Thoracic aorta (tissue), 2 donors: ENCODE measurements around the gene POC5. TPM values are rescaled to one million over a fixed set of nuclear protein-coding genes. Genes with fewer than 3 reads are reported as not detected.

Experiments used
- ATAC-seq: fragments of 150-250 bp; one replicate; pipeline ENCODE4 v1.8.0; 2017; ENCODE audit warnings: low read depth; ENCODE audit not compliant: insufficient number of reproducible peaks, low FRiP score
- DNase-seq: peaks from one replicate; pipeline ENCODE4 v3.0.0-alpha.2; 2020; ENCODE audit warnings: low spot score
- H3K27ac ChIP-seq, 2 donors: fragments of 200-600 bp; sonication (generic); 1 replicate in 1 of 2; 2 replicates in 1 of 2; pipeline ENCODE4 v1.5.1; 2016; ENCODE audit warnings: mild to moderate bottlenecking in 2 of 2, moderate library complexity in 2 of 2
- H3K27me3 ChIP-seq: fragments of 200-600 bp; sonication (generic); replicated peaks from 2 replicates; pipeline ENCODE4 v1.6.0; 2016; ENCODE audit warnings: mild to moderate bottlenecking; ENCODE audit not compliant: insufficient read depth
- H3K36me3 ChIP-seq: fragments of 200-600 bp; sonication (generic); one replicate; pipeline ENCODE4 v1.5.1; 2016
- H3K4me1 ChIP-seq, 2 donors: fragments of 200-600 bp; sonication (generic); 1 replicate in 1 of 2; 2 replicates in 1 of 2; pipeline versions ENCODE4 v1.5.1 to v1.6.0; 2016; ENCODE audit warnings: low read depth in 2 of 2, mild to moderate bottlenecking in 1 of 2; ENCODE audit not compliant: control insufficient read depth in 1 of 2
- H3K4me3 ChIP-seq: fragments of 200-600 bp; sonication (generic); 2 replicates; pipeline ENCODE4 v1.5.1; 2016; ENCODE audit warnings: mild to moderate bottlenecking
- H3K9me3 ChIP-seq: fragments of 200-600 bp; sonication (generic); 2 replicates; pipeline ENCODE4 v1.5.1; 2016
- CTCF ChIP-seq: fragments of 200-600 bp; sonication (generic); IDR thresholded peaks from one replicate; pipeline ENCODE4 v1.5.1; 2019; ENCODE audit warnings: antibody characterized with exemption
- total RNA-seq, 2 donors: library from RNA; depleted of rRNA; stranded (reverse); fragments of >200 nt; gene quantifications; one replicate each; pipeline versions ENCODE4 v1.1.0 to v1.2.3, GENCODE V29; 2016

POC5 gene
- total RNA-seq, 2 donors from 2014 or later = 5.1 to 18.4 TPM

- Histone ChIP-seq H3K4me3 (peak overlapping the region; percentile 87), H3K27ac (peak overlapping the region; percentile 55 to 74), H3K4me1 (peaks cover 6 to 9% of the 10 kb centered on the region in 2 donors), H3K36me3 (no peaks in the 10 kb centered on the region), H3K9me3 (no peaks in the 10 kb centered on the region), H3K27me3 (no peaks in the 10 kb centered on the region)
- DNase-seq = no peak
- TF ChIP-seq CTCF = no peak
- ATAC-seq = no peak
Observed at GRCh38 chr5:75656311-75657003, 60.8 kb downstream of the POC5 start.

GRCh38 chr5:75654693-75655295, 62.4 kb downstream of the POC5 start:
- TF ChIP-seq CTCF = no peak
- Histone ChIP-seq H3K9me3 (no peaks in the 10 kb centered on the region), H3K4me3 (no peak overlapping the region), H3K27me3 (no peaks in the 10 kb centered on the region), H3K27ac (no peak overlapping the region), H3K36me3 (no peaks in the 10 kb centered on the region), H3K4me1 (peaks cover 6 to 9% of the 10 kb centered on the region in 2 donors)
- DNase-seq (no peak), ATAC-seq (no peak)

GRCh38 chr5:75653521-75653920, 63.7 kb downstream of the POC5 start:
- H3K4me1 ChIP-seq = peaks cover 6 to 9% of the 10 kb centered on the region in 2 donors
- no peak overlapping the region for H3K27ac ChIP-seq
- H3K9me3 ChIP-seq = no peaks in the 10 kb centered on the region
- H3K4me3 ChIP-seq = no peak overlapping the region
- no peak for TF ChIP-seq CTCF
- no peak for ATAC-seq
- no peaks in the 10 kb centered on the region for H3K36me3 ChIP-seq
- DNase-seq = no peak
- H3K27me3 ChIP-seq = no peaks in the 10 kb centered on the region

GRCh38 chr5:75651575-75652238, 65.5 kb downstream of the POC5 start:
- Histone ChIP-seq H3K9me3 (no peaks in the 10 kb centered on the region), H3K36me3 (no peaks in the 10 kb centered on the region), H3K4me1 (peaks cover 4 to 9% of the 10 kb centered on the region in 2 donors), H3K27me3 (no peaks in the 10 kb centered on the region), H3K27ac (no peak overlapping the region), H3K4me3 (no peak overlapping the region)
- TF ChIP-seq CTCF = no peak
- DNase-seq (no peak), ATAC-seq (no peak)

- H3K27ac ChIP-seq = no peak overlapping the region
- H3K4me1 ChIP-seq = peaks cover 0 to 5% of the 10 kb centered on the region in 2 donors
- no peaks in the 10 kb centered on the region for H3K27me3 ChIP-seq
- DNase-seq (no peak), ATAC-seq (no peak)
- no peak for TF ChIP-seq CTCF
- H3K9me3 ChIP-seq = no peaks in the 10 kb centered on the region
- H3K4me3 ChIP-seq = no peak overlapping the region
- no peaks in the 10 kb centered on the region for H3K36me3 ChIP-seq
Observed at GRCh38 chr5:75648712-75649111, 68.5 kb downstream of the POC5 start.
